Left ventricle myocardium inferior (tissue), 1 donor: ENCODE measurements around the gene MFAP2. TPM values are rescaled to one million over a fixed set of nuclear protein-coding genes. Genes with fewer than 3 reads are reported as not detected.

ENCODE experiments used
- DNase-seq: peaks from one replicate; pipeline ENCODE4 v3.0.0-alpha.2; 2020
- H3K27ac ChIP-seq: fragments of 200-600 bp; replicated peaks from 2 replicates; pipeline ENCODE4 v1.8.0; 2021
- H3K27me3 ChIP-seq: fragments of 200-600 bp; 2 replicates; pipeline ENCODE4 v1.8.0; 2021; ENCODE audit warnings: low read depth
- H3K36me3 ChIP-seq: fragments of 200-600 bp; 2 replicates; pipeline ENCODE4 v1.8.0; 2021
- H3K4me1 ChIP-seq: fragments of 200-600 bp; 2 replicates; pipeline ENCODE4 v1.8.0; 2021
- H3K4me3 ChIP-seq: fragments of 200-600 bp; 2 replicates; pipeline ENCODE4 v1.8.0; 2021; ENCODE audit warnings: mild to moderate bottlenecking, moderate library complexity
- H3K9me3 ChIP-seq: fragments of 200-600 bp; replicated peaks from 2 replicates; pipeline ENCODE4 v1.8.0; 2021
- intact Hi-C: fragments of 100-400 bp; cut with micrococcal nuclease; formaldehyde crosslinking; loops from one replicate; pipeline ENCODE4 v1.11.0; 2022
- total RNA-seq: library from RNA; stranded (reverse); fragmentation: NEBNext Ultra II Directional; extraction: Animal tissue kit (Norgen Biotek cat#: 25700); gene quantifications from one replicate; pipeline ENCODE4 v1.2.1, GENCODE V29; 2021
- TF ChIP-seq, protein P1 (sequence below): fragments of 200-600 bp; IDR thresholded peaks from 2 replicates; pipeline ENCODE4 v1.8.0; 2021; ENCODE audit warnings: antibody characterized with exemption, mild to moderate bottlenecking, borderline replicate concordance
- donor health status: DM: no; HTN: yes; CAD: no; lungs with severe emphysema.

Gene MFAP2
- total RNA-seq, 1 donor from 2014 or later = 3.0 TPM

DNA sequence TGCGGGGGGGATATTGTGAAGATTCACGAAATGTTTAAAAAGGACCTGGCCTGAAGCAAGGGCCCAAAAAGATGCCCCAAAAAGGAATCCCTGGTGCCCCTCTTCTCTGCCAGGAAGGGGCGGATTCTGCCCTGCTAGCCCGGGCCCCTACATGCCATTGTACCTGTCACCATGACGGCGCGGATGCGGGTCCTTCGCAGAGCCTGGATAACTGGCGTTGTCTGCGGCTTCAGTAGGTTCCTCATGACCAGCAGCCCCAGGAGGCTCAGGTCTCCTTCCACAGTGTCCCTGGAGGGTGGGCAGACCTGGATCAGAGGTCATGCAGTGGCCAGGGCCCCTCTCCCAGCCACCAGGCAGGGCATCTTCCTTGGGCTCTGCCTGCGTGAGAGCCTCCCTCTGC, 11.2 kb upstream of the MFAP2 start:
- H3K36me3 ChIP-seq = peaks cover 69% of the 10 kb centered on the region
- TF ChIP-seq, protein P1, sequence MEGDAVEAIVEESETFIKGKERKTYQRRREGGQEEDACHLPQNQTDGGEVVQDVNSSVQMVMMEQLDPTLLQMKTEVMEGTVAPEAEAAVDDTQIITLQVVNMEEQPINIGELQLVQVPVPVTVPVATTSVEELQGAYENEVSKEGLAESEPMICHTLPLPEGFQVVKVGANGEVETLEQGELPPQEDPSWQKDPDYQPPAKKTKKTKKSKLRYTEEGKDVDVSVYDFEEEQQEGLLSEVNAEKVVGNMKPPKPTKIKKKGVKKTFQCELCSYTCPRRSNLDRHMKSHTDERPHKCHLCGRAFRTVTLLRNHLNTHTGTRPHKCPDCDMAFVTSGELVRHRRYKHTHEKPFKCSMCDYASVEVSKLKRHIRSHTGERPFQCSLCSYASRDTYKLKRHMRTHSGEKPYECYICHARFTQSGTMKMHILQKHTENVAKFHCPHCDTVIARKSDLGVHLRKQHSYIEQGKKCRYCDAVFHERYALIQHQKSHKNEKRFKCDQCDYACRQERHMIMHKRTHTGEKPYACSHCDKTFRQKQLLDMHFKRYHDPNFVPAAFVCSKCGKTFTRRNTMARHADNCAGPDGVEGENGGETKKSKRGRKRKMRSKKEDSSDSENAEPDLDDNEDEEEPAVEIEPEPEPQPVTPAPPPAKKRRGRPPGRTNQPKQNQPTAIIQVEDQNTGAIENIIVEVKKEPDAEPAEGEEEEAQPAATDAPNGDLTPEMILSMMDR = no peak
- DNase-seq = no peak

DNA sequence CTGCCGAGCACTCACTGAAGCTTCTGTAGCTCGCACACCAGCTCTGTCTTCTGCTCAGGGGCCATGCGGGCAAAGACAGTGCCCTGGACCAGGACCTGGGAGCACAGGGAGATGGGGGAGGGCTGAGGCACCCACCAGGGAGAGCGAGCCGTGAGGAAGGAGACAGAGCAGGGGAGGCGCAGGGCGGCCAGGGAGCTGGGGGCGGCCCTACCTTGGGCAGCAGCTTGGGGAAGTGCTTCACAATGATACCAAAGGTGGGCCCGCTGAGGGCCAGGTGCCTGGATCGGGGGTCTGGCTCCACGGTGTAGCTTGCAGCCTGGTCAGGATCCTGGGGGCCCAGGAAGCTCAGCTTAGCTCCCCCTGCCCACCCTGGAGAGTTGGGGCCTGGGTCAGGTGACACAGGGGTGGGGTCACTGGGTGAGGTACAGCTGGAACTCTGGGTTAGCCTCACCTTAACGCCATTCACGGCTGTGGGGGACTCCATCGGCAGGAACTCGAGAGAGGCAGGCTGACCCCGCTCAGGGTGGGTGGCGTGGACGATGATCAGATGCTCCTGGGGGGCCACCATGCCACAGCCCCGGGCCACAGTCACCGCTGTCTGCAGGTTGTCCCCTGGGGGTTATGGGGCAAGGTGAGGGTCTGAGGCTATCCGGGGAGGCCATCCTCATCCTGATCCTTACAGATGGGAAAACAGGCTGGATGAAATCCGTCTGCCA, 9.4 kb upstream of the MFAP2 start:
- DNase-seq = no peak
- TF ChIP-seq, protein P1 = no peak
- intact Hi-C loops = no loop called here
- H3K4me3 ChIP-seq = no peak overlapping the region
- H3K27me3 ChIP-seq = no peaks in the 10 kb centered on the region
- H3K27ac ChIP-seq = no peak overlapping the region
- H3K9me3 ChIP-seq = no peaks in the 10 kb centered on the region
- no peaks in the 10 kb centered on the region for H3K4me1 ChIP-seq
- peaks cover 64% of the 10 kb centered on the region for H3K36me3 ChIP-seq

More for the DNA sequence above, 11.2 kb upstream of the MFAP2 start:
- Histone ChIP-seq H3K9me3 (no peaks in the 10 kb centered on the region), H3K27ac (no peak overlapping the region), H3K4me1 (no peaks in the 10 kb centered on the region), H3K27me3 (no peaks in the 10 kb centered on the region), H3K4me3 (no peak overlapping the region)
- intact Hi-C loops = no loop called here

DNA sequence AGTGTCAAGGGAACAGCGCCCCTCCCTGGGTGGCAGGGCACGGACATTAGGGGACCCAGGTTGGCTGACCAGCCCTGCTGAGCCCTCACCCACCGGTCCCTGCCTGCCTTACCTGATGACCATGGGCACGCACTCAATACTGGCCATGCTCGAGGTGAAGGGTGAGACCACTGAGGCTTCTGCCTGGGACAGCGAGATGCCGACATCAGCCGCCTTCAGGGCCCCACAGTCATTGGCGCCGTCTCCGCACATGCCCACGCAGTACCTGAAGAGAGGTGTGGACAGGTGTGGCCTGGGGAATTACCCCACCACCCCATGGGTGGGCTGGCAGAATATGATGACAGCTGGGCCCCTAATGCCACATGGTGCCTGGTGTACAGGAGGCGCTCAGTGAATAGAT, 7.8 kb upstream of the MFAP2 start:
- TF ChIP-seq, protein P1 = no peak
- no peaks in the 10 kb centered on the region for H3K27me3 ChIP-seq
- H3K36me3 ChIP-seq = peaks cover 58% of the 10 kb centered on the region
- H3K27ac ChIP-seq = no peak overlapping the region
- H3K9me3 ChIP-seq = no peaks in the 10 kb centered on the region
- intact Hi-C loops = no loop called here
- DNase-seq = no peak
- H3K4me3 ChIP-seq = no peak overlapping the region
- H3K4me1 ChIP-seq = no peaks in the 10 kb centered on the region

DNA sequence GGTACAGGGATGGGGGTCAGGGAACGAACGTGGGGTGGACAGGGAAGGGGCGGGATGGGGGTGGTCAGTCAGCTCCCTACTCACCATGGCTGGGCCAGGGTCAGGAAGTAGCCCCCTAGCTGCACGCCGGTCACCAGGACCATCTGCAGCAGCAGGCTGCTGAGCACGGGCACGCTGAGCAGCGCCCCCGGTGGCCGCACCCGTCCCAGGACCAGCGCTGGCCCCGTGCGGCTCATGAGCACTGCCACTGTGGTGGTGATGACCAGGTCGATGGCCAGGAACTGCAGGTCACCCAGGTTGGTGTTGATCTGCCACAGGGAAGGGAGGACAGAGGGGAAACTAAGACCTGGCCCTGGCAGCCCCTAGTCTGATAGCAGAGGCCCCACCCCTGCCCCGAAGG, 6.5 kb upstream of the MFAP2 start:
- H3K36me3 ChIP-seq = peaks cover 57% of the 10 kb centered on the region
- intact Hi-C loops = no loop called here
- H3K27me3 ChIP-seq = peaks cover 4% of the 10 kb centered on the region
- no peak overlapping the region for H3K27ac ChIP-seq
- DNase-seq = no peak
- H3K9me3 ChIP-seq = no peaks in the 10 kb centered on the region
- TF ChIP-seq, protein P1 = peak; percentile 23
- no peak overlapping the region for H3K4me3 ChIP-seq
- no peaks in the 10 kb centered on the region for H3K4me1 ChIP-seq

DNA sequence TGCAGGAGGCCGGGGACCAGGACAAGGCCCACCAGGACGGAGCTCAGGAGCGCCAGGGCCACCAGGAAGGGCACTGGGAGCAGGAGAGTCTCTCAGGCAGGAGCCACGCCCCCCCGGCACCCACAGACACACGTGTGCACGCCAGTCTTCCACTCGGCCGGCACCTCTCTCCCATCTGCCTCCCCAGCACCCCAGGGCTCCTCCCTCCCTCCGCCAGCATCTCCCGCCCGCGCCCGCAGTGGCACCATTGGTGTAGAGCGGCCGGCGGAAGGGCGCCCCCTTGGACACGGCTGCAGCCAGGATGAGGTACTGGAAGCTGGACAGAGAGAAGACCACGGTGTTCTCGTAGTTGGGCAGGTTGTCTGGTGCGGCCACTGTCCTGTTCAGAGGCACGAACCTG, 6.1 kb upstream of the MFAP2 start:
- no peaks in the 10 kb centered on the region for H3K9me3 ChIP-seq
- peaks cover 4% of the 10 kb centered on the region for H3K27me3 ChIP-seq
- intact Hi-C loops = no loop called here
- peaks cover 54% of the 10 kb centered on the region for H3K36me3 ChIP-seq
- no peak overlapping the region for H3K4me3 ChIP-seq
- no peak for DNase-seq
- TF ChIP-seq, protein P1 = no peak
- no peaks in the 10 kb centered on the region for H3K4me1 ChIP-seq
- no peak overlapping the region for H3K27ac ChIP-seq
